Colon (tissue), 2 donors: ENCODE measurements around the gene FLT3.
A peak's percentile ranks its signal among the peaks of the same experiment; 100 is the strongest.
"Not testable (repeated sequence)": the region's sequence is repeated elsewhere in the genome, so short reads cannot be mapped to it uniquely, and the experiment has no call there.

ENCODE experiments used
- FAIRE-seq: peaks from 2 replicates; lab custom pipeline; 2012; peaks lifted over from hg19 to GRCh38; lab: Jason Lieb, UNC
- donor health status: control.
- donor health status: control.

The FLT3 gene

DNA sequence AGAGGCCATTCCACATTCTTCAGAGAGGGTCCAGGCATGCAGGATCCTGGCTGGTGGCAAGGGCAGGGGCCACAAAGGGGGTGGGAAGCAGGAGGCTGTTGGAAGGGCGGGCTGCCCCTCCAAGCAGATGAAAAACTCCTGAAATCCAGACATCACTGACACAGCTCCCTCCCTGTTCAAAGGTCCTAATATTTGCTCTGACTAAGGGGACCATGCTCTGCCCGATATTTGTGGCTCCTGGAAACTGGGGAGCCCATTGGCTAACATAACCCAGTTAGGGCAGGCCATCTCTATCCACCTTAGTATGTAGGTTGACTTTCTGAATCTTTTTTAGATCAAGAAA, 127.9 kb downstream of the FLT3 start:
- FAIRE-seq = no peak

DNA sequence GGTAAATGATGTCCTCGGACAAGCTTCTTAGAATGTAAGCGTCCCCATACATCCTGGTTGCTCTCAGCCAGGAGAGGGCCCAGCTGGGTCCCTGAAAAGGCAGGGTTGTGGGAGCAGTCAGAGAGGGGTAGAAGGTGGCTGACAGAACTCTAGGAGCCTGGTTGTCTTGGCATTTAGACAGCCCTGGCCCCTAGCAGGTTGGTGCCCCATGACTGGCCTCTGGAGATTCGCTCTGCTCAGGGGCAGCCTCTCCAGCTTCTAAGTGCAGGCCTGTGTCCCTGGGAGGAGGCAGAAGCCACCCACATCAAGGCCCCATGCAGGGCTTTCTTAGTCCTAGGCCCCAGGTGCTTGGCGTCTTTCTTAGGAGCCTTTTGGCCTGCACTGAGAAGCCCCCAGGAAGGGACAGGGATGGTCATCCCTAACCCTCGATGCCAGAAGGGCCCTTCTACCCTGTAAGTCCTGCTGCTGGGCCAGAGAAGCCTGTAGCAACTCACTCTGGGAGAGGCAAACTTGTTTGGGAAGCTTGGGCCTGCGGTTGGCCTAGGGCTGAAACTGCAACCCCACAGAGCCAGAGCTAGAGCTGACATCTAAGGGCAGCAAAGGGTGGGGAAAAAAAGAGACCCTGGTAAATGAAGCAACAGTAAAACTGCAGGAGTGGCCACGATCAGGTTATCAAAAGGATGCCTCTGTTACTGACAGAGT, 128.4 kb downstream of the FLT3 start:
- no peak for FAIRE-seq

DNA sequence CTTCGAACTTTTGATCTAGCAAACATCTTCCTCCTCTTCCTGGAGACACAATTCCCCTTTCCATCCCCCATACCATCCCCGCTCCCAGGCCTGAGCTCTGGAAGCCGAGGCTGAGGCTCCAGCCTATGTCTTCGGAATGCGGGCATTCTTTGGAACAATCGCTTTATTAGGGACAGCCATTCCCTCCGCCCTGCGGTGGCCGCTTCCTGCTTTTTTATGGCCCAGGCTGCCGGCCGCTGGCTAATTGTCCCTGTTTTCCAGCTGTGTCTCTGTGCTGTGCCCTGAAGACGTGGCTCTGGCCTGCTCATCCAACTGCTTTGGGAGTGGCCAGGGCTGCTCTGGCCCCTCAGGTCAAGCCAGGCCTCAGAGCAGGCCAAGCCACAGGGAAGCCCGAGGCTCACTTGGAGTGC, 129.1 kb downstream of the FLT3 start:
- FAIRE-seq = no peak

DNA sequence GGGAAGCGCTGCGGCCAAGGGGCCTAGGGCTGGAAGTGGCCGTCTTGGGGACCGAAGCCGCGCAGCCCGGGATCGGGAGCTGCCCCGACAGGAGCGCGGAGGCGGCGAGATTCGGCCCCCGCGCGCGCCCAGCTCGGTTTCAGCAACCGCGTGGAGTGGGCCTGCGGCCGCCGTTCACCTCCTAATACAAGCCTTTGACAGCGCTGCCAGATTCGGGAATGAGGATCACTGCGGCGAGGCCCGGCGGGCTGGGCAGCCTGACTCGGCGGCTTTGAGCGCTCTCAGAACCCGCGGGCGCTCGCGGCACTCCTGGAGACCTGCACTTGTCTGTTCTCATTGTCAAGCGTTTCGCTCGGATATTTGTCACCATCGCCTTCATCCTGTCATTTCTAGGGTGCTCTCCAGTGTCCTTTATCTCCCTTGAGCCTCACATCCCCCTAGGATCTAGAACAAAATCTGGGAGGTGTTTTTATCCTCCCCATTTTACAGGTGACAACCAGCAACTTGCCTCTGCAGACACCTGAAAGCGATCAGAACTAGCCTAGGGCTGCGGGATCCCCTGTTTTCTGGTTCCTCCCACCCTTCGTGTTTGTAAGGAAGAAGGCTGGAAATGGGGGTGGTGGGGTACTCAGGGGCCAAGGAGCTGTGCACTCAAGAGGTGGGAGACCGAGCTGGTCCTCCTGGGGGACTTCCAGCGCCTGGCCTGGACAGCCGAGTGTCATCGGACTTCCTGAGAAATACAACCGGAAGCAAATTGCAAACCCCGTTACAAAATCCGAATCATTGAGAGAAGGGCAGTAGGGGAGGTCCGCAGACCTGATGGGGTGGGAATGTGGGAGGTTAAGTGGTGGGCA, 129.8 kb downstream of the FLT3 start:
- FAIRE-seq = no peak

DNA sequence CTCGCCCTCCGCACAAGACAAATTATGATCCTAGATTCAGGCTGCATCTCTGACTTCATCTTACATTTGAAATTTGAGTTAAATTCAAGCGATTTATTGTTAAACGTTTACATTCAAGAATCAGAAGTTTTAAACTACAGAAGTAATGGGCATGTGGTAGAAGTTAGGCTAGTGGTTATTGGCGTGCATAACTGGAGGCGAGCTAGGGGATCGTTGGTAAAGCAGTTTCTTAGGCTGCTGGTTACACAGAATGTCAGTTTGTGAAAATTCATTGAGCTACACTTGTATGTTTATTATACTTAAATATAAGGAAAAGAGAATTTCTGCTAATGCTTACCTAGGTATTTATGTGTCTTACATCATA, 130.5 kb downstream of the FLT3 start:
- FAIRE-seq = no peak

DNA sequence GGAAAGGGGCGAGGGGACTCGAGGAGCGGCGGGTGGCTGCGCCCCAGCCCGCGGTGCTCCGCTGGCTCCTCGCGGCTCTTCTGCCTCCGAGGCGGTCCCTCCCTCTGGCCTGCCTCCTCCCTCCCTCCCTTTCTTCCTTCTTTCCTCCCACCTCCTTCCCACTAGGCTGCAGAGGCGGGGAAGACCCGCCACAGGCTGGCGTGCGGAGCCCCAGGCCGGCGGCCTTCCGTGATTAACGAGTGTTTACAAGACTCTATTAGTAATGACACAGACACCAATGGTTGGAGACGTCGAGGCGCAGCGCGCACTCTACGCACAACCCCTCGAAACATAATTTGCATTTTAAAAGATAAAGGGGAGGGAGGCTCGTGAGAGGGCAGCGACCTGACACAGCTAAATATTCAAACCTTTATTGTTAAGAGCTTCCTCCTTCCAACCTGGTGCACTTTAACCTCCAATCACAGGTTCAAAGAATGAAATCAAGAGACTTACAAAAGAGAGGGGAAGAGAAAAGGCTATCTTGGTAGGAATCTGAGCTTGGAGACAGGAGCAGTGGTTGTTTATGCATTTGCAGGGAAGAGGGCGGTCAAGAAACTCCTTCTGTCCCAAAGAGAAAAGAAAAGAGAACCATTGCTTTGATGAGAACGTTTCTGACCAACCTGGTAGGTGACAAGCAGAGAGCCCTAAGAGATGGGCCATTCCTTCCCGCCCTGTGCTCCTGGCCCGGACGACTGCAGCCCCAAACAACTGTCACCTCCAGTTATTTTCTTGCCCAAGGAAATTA, 131.1 kb downstream of the FLT3 start, which contains the start of gene CDX2:
TSS of gene CDX2 (minus strand) at position 234 of the 784 bp plus-strand sequence. CDS start 309 bp downstream, outside the sequence.
- peak; percentile 14 for FAIRE-seq

DNA sequence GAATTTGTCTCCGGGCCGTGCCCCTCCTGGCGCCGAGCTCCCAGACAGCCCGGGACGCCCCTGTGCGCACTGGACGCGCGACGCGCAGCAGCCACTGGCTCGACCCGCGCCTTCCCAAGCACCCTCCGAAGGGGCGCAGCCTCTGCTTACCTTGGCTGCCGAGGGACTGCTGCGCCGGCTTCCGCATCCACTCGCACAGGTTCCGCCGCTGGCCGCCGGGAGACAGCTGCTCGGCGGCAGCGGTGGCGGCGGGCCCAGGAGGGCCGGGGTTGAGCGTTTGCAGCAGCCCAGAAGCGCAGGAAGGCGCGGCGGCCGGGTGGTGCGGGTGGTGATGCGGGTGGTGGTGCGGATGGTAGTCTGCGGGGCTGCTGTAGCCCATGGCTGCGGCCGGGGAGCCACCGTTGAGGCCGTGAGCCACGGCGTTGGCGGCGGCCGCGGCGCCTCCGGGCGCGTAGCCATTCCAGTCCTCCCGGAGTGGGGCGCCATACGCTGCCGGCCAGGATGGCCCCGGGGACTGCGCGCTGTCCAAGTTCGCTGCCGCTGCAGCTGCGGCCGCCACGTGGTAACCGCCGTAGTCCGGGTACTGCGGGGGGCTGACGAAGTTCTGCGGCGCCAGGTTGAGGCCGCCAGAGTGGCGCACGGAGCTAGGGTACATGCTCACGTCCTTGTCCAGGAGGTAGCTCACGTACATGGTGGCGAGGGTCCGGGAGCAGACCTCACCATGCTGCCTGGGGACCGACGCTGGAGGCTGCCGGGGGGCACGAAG, 131.9 kb downstream of the FLT3 start:
- FAIRE-seq = no peak

DNA sequence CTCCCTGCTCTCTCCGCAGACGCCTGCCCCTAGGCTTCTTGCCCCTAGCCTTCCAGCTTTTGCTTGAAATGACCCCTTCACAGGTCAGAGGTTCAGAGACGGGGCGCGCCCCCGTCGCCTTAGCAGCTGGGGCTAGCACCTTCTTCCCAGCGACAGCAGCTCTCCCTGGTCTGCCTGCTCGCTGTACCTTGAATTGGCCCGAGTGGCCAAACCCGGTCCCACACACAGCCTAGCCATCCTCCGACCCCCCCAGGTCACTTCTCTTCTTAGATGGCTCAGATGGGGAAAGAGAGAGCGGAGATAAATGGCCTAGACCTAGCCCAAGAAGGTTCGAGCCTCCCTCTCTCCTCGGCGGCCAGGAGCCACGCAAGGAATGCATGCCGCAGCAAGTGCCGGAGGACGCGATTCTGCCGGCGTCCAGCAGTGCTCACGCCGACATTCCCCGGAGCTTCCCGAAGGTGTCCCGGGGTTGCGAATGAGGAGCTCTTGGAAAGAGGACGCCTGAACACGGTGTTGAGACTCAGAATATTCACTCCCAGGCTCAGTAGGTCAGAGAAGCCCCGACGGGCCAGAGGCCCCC, 132.6 kb downstream of the FLT3 start:
- no peak for FAIRE-seq

DNA sequence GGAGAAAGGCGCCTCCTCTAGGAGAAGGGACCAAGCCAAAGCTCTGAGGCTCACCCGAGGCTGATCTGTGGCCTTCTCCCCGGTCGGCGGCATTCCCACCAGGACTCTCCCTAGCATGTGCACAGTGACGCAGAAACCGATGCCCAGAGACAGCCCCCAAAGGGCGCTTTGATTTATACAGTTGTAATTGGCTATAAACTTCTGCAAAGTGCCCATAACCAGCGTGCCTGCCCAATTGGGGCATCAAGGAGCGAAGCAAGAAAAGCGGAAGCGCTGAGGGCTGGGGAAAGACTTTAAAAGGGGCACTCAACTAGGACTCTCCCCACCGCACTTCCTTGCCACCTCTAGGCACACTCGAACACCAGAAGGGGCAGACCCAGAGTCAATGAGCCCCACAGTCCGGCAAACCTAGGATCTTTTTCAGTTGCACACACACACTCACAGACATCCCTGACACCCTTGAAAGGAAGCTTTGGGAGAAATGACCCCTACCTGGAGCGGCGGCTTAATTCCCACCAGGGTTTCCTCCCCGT, 133.1 kb downstream of the FLT3 start:
- no peak for FAIRE-seq

DNA sequence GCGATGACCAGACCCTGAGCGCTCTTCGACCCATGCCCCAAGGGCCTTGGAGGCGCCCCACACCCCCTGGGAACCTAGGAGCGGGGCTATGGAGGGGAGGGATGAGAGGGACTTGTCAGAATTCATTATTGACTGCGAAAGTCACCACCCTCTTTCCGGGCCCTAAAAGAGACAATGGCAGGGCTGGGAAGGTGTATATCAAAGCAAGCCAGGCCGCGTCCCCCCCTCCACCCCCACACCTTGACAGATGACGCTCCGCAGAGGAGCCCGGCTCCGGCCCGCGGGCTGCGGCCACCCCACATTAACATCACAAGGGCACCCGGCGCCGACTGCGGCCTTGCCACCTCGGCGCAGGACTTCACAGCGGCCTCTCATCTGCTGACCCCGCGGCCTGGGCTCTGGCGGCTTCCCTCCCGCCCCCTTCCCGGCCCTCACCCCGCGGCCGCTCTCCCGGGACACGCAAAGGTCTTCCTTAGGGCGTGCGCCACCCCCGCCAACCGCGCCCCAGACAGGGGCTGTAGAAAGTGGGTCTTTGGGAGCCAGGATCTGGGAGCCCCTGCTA, 133.7 kb downstream of the FLT3 start:
- no peak for FAIRE-seq

DNA sequence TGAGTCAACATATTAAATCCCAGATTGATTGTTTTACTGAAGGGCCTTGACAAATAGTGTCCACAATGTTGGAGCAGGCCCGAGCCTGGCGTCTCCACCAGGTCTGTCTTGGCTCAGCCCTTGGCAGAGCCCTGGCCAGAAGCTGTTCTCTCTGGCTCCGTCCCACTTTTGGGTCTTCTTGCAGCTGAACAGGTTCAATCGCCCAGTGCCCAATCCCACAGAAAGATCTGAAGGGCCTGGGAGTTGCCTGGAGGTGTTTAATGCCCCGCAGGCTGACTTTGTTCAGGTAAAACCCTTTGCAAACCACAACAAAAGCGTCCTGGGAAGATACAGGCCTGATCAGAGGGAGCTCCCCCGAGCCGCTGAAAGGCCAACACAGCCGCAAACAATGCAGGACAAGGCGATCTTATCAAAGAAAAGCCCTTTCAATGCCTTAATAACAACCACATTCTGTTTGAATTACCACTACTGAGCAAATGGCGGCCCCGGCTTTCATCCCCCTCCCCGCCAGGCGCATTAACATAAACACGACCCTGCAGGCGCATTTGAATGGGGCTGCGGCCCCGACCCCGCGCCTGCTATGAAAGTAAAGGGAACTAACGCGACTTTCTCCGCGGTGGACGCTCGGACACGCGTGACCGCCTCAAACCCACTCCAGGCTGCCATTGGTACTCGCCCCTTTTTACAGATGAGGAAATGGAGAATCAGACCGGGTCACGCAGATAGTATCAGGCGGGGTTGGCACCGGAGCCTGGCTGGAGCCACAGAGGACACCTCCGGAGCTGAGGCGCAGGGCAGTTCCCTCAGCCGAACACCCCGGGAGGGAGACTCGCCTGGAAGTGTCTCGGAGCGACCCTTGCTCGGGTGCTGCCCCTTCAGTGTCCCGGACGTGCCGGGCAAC, 134.4 kb downstream of the FLT3 start:
- FAIRE-seq = no peak

DNA sequence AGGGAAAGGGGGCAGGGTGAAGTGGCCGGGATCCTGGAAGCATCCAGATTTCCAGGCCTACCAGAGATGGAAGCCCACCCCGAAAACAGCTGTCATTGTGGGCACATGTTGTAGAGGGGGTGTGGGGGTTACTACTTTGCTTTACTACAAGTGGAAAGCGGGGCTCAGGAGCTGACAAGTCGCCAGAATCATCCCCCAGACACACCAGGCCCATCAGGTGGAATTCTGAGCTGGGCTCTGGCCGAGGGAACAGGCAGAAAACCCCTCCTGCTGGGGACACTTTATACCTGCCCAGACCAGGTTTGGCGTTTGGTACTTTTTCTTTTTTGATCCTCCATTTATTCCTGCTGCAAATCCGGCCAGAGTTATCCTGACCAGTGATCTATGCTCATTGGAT, 135.0 kb downstream of the FLT3 start:
- no peak for FAIRE-seq

DNA sequence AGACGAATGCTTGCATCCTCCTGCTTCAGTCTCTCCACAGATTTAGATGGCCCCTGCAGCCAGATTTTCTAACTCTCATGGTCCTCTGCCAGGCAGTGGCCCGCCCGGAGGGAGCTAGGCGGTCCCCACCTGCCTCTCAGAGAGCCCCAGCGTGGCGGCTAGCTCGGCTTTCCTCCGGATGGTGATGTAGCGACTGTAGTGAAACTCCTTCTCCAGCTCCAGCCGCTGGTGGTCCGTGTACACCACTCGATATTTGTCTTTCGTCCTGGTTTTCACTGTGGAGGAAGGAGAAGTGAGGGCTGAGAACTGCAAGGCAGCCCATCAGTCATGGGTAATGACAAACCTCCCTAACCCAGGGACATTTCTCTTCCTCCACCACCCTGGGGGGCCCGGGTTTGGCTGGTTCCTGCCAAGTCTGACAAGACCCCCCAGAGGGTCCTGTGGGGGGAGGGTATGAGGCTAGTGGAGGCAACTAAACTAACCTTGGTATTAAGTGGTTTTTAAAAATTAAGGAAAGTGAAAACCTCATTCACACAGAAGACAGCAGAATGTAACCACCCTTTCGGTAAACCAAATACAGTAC, 135.5 kb downstream of the FLT3 start:
- no peak for FAIRE-seq

DNA sequence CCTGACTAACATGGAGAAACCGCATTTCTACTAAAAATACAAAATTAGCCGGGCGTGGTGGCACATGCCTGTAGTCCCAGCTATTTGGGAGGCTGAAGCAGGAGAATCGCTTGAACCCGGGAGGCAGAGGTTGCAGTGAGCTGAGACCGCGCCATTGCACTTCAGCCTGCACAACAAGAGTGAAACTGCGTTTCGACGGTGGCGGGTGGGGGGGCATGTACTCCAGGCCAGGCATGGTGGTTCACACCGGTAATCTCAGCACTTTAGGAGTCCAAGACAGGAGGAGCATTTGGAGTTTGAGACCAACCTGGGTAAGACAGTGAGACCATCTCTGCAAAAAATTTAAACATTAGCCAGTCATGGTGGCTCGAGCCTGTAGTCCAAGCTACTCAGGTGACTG, 136.2 kb downstream of the FLT3 start:
- not testable (repeated sequence) for FAIRE-seq

DNA sequence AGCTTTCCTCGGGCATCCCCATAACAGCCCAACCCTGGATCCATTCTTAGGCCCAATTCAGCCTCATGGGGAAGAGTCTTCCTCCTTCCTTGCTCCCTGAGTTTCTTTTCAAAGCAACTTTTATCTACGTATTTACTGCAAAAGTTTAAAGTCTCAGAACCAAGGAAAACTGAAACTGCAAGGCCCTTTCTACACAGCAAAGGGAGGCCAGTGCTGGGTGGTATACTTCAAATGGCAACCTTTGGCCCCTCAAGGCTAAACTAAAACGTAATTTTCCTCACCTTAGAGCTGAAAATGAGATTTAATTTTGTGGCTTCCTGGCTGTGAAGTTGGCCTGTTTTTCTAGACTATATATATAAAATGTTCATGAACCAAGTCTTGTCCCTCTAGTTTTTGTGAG, 136.9 kb downstream of the FLT3 start:
- no peak for FAIRE-seq

DNA sequence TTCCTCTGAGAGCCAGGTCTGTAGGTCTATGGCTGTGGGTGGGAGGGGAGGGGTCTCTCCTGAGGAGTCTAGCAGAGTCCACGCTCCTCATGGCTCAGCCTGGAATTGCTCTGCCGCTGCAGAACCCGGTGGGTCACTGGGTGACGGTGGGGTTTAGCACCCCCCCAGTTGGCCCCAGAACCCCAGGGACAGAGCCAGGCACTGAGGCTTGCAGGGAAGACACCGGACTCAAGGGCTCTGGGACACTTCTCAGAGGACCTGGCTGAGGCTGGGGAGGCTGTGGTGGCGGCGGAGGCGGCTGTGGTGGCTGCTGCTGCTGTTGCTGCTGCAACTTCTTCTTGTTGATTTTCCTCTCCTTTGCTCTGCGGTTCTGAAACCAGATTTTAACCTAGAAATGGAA, 137.4 kb downstream of the FLT3 start:
- no peak for FAIRE-seq

DNA sequence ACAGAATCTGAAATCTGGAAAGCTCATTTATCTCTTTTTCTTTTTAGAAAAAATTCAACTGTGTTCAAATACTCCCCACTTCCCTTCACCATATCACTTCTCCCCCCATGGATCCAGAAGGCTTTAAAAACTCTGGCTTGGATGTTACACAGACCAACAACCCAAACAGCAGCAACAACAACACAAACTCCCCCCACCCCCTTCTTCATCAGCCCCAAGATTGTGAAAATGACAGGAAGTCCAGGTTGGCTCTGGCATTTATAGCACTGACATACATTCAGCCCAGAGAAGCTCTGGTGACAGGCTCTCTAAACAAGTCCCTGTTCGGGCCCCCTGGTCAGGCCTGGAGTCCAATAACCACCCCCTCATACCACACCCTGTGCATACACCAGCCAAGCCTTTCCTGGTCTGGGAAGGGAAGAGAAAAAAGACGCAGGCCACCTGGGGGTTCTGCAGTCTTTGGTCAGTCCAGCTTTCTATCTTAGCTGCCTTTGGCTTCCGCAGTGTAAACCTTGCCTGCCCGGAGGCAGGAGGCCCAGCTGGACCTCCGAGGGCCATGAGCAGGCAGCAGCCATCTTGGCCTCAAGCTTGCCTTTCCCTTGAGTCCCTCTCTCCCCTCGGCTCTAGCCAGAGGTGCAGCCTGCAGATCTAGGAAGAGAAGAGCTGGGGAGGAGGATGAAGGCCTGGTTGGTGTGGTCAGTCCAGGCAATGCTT, 138.1 kb downstream of the FLT3 start:
- FAIRE-seq = no peak

DNA sequence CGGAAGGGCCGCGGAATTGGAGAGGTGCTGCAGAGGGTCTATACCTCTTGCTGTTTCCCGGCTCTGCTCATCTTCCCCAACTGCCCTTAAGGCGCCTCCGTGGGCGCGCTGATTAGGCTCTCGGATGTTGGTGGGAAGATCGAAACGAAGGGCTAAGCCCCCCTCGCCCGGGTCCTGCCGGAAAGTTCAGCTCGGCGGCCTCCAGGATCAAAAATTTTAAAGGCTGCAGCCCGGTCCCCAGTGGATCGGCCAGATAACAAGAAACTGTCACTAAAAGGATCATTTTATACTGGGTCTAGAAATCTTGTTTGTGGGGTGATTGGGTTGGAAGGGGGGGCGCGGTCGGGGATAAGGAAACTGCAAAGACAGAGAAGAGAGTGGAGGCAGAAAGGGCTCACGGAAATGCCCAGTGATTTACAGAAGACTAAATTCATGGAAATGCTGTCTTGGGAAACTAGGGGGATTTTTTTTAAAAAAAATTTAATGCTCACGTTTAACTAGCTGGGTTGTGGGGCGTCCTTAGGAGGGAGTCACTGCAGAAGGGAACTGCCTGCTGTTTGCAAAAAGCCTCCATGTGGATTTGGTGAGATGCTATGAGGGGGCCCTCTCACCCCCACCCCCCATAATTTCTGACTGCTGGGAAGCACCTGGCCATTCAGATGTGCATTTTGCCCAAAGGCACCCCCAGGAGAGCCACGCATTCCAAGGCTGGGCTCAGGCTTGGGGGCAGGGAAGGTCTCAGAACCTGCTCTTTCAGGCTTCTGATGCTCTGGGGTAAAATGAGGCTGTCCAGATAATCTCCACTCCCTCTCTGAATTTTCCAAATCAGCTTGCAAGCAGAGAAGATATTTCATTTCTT, 138.9 kb downstream of the FLT3 start:
- FAIRE-seq = no peak
